Neural cell (in vitro differentiated cells): ENCODE data around the gene XRRA1. TPM values are rescaled to one million over a fixed set of nuclear protein-coding genes. Genes with fewer than 3 reads are reported as not detected.

ENCODE experiments used
- H2AFZ ChIP-seq: fragments of 200-600, 300-800 bp; sonication (generic), shearing (Covaris generic); 2 replicates; pipeline ENCODE4 v1.6.0; 2014; ENCODE audit warnings: low read depth, mild to moderate bottlenecking, antibody characterized with exemption, low read length, moderate library complexity
- H3F3A ChIP-seq: fragments of 200-600 bp; shearing (Covaris generic); 2 replicates; pipeline ENCODE4 v1.6.1; 2016; ENCODE audit warnings: mild to moderate bottlenecking, moderate library complexity, mixed read lengths, antibody characterized with exemption, low read length; ENCODE audit not compliant: insufficient read depth, poor library complexity, severe bottlenecking
- H3K27ac ChIP-seq: fragments of 200-600, 300-800 bp; sonication (generic), shearing (Covaris generic); 2 replicates; pipeline ENCODE4 v1.5.1; 2014; ENCODE audit warnings: mild to moderate bottlenecking, low read length, moderate library complexity
- H3K27me3 ChIP-seq: fragments of 300-800, 200-600 bp; sonication (generic), shearing (Covaris generic); 2 replicates; pipeline ENCODE4 v1.6.0; 2014; ENCODE audit warnings: mild to moderate bottlenecking, low read depth, low read length, moderate library complexity; ENCODE audit not compliant: insufficient read depth
- H3K36me3 ChIP-seq: fragments of 300-800, 200-600 bp; sonication (generic), shearing (Covaris generic); 2 replicates; pipeline ENCODE4 v1.5.1; 2014; ENCODE audit warnings: mild to moderate bottlenecking, antibody characterized with exemption, low read length, moderate library complexity; ENCODE audit not compliant: insufficient read depth
- H3K4me2 ChIP-seq: fragments of 300-800, 200-600 bp; sonication (generic), shearing (Covaris generic); 2 replicates; pipeline ENCODE4 v1.6.0; 2014; ENCODE audit warnings: mild to moderate bottlenecking, low read length
- H3K4me3 ChIP-seq: fragments of 300-800, 200-600 bp; sonication (generic), shearing (Covaris generic); 2 replicates; pipeline ENCODE4 v1.5.1; 2014; ENCODE audit warnings: mild to moderate bottlenecking, low read length, moderate library complexity
- H3K79me2 ChIP-seq: fragments of 200-600 bp; shearing (Covaris generic); replicated peaks from 2 replicates; pipeline ENCODE4 v1.6.0; 2014; ENCODE audit warnings: mild to moderate bottlenecking, low read length, moderate library complexity; ENCODE audit not compliant: insufficient read depth
- H3K9ac ChIP-seq: fragments of 300-800, 200-600 bp; sonication (generic), shearing (Covaris generic); 2 replicates; pipeline ENCODE4 v1.6.1; 2016; ENCODE audit warnings: mild to moderate bottlenecking, low read length, mixed read lengths
- H3K9me2 ChIP-seq: fragments of 200-600 bp; shearing (Covaris generic); 2 replicates; pipeline ENCODE4 v1.6.1; 2016; ENCODE audit warnings: mild to moderate bottlenecking, low read length, mixed read lengths; ENCODE audit not compliant: insufficient read depth
- H3K9me3 ChIP-seq: fragments of 200-600, 300-800 bp; sonication (generic), shearing (Covaris generic); 2 replicates; pipeline ENCODE4 v1.6.1; 2016; ENCODE audit warnings: mild to moderate bottlenecking, mixed run types, low read length, moderate library complexity, mixed read lengths
- H4K20me1 ChIP-seq: fragments of 200-600 bp; shearing (Covaris generic); 2 replicates; pipeline ENCODE4 v1.6.1; 2016; ENCODE audit warnings: mild to moderate bottlenecking, mixed run types; ENCODE audit not compliant: insufficient read depth
- CTCF ChIP-seq: fragments of 450-650 bp; IDR thresholded peaks from 2 replicates; pipeline ENCODE4 v1.5.1; 2014; ENCODE audit warnings: antibody characterized with exemption, mild to moderate bottlenecking, moderate library complexity; ENCODE audit not compliant: poor library complexity, severe bottlenecking
- EZH2 ChIP-seq: fragments of 200-600, 300-800 bp; shearing (Covaris generic), sonication (generic); IDR thresholded peaks from 2 replicates; pipeline ENCODE4 v1.6.1; 2014; ENCODE audit warnings: antibody characterized with exemption, low read length, borderline replicate concordance, mild to moderate bottlenecking; ENCODE audit not compliant: insufficient read depth, poor library complexity, severe bottlenecking
- MXI1 ChIP-seq: fragments of 450-650 bp; conservative IDR thresholded peaks from 2 replicates; pipeline ENCODE4 v1.6.1; 2014; ENCODE audit warnings: antibody characterized with exemption, mild to moderate bottlenecking; ENCODE audit not compliant: poor library complexity, severe bottlenecking
- POLR2AphosphoS5 ChIP-seq: IDR thresholded peaks from 2 replicates; pipeline ENCODE4 v1.6.1; 2012
- RAD21 ChIP-seq: fragments of 450-650 bp; conservative IDR thresholded peaks from 2 replicates; pipeline ENCODE4 v1.6.1; 2014; ENCODE audit warnings: antibody characterized with exemption, mild to moderate bottlenecking, moderate library complexity
- REST ChIP-seq: IDR thresholded peaks from 2 replicates; pipeline ENCODE4 v1.6.1; 2012; ENCODE audit warnings: borderline replicate concordance
- SMC3 ChIP-seq: fragments of 450-650 bp; conservative IDR thresholded peaks from 2 replicates; pipeline ENCODE4 v1.6.1; 2014; ENCODE audit warnings: antibody characterized with exemption, mild to moderate bottlenecking, moderate library complexity; ENCODE audit not compliant: poor library complexity
- polyA plus RNA-seq: library from polyadenylated mRNA; depleted of rRNA; stranded (reverse); fragments of >200 nt; gene quantifications from 2 replicates; pipeline ENCODE4 v1.2.3, GENCODE V29; 2014

Gene XRRA1
- polyA plus RNA-seq, 1 donor from 2014 or later = 2.7 TPM

GRCh38 chr11:74951226-74951625, 2.3 kb upstream of the XRRA1 start:
- Histone ChIP-seq H3K4me3 (peak overlapping the region; percentile 84), H3K27ac (no peak overlapping the region), H3F3A (no peaks in the 10 kb centered on the region), H3K9me2 (no peaks in the 10 kb centered on the region), H3K79me2 (peaks cover 51% of the 10 kb centered on the region), H3K36me3 (no peaks in the 10 kb centered on the region), H3K9me3 (no peaks in the 10 kb centered on the region), H2AFZ (no peak overlapping the region), H3K4me2 (peak overlapping the region; percentile 84), H4K20me1 (no peaks in the 10 kb centered on the region), H3K27me3 (no peaks in the 10 kb centered on the region), H3K9ac (no peak overlapping the region)
- TF ChIP-seq CTCF = no peak
- no peak for TF ChIP-seq POLR2AphosphoS5
- TF ChIP-seq EZH2 = no peak
- TF ChIP-seq MXI1 = no peak
- TF ChIP-seq SMC3 = no peak
- no peak for TF ChIP-seq RAD21
- TF ChIP-seq REST = no peak

- TF ChIP-seq MXI1 (no peak), RAD21 (no peak), EZH2 (no peak), CTCF (no peak)
- H2AFZ ChIP-seq = no peak overlapping the region
Measured at GRCh38 chr11:74950374-74950969, 1.6 kb upstream of the XRRA1 start.

More at GRCh38 chr11:74950374-74950969, 1.6 kb upstream of the XRRA1 start:
- peak overlapping the region; percentile 84 for H3K4me3 ChIP-seq
- H3K9me3 ChIP-seq = no peaks in the 10 kb centered on the region
- H3K4me2 ChIP-seq = peak overlapping the region; percentile 84
- H3F3A ChIP-seq = no peaks in the 10 kb centered on the region
- H3K79me2 ChIP-seq = peaks cover 45% of the 10 kb centered on the region
- peak overlapping the region; percentile 85 for H3K9ac ChIP-seq
- no peaks in the 10 kb centered on the region for H3K36me3 ChIP-seq
- no peaks in the 10 kb centered on the region for H3K9me2 ChIP-seq
- no peak overlapping the region for H3K27ac ChIP-seq
- no peaks in the 10 kb centered on the region for H4K20me1 ChIP-seq
- H3K27me3 ChIP-seq = no peaks in the 10 kb centered on the region
